ENCODE results near the gene POLD2. TPM values are rescaled to one million over a fixed set of nuclear protein-coding genes. Genes with fewer than 3 reads are reported as not detected.

The POLD2 gene
- polyA plus RNA-seq, 1 donor from 2014 or later, result 79.5 TPM

DNA sequence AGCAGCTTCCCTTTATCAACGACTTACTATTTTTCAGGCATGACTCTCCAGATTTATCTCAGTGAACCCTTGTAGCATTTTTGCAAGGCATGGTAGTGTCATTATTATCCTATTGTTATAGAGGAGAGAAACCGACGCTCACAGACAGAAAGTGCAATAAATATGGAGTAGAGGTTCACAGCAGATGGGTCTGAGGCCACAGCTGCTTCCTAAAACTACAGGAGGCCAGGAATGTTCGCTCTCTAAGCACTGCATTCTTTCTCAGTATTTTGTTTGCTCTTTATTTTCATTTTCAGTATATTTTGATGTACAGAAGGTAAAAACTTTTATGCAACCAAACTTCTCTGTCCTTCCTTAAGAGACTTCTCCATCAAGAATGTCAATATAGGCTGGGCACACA lies 23.7 kb downstream of the POLD2 start:
- no peaks in the 10 kb centered on the region for H4K20me1 ChIP-seq (ENCODE audit: insufficient read depth)
- no peak overlapping the region for H2AFZ ChIP-seq (ENCODE audit: low read depth, low read length)
- H3K4me2 ChIP-seq (ENCODE audit: low read length), result no peak overlapping the region
- no peaks in the 10 kb centered on the region for H3K79me2 ChIP-seq (replicated peaks; ENCODE audit: insufficient read depth, low read length)
- no peaks in the 10 kb centered on the region for H3K9me2 ChIP-seq (ENCODE audit: insufficient read depth, low read length)
- H3K9me3 ChIP-seq (ENCODE audit: low read length), result no peaks in the 10 kb centered on the region
- no peaks in the 10 kb centered on the region for H3K36me3 ChIP-seq (ENCODE audit: insufficient read depth, low read length)
- no peak overlapping the region for H3K4me3 ChIP-seq (ENCODE audit: low read length)
- TF ChIP-seq SMC3 (conservative IDR thresholded peaks at IDR 0.05; ENCODE audit: poor library complexity), result no peak
- no peak for TF ChIP-seq EP300 (conservative IDR thresholded peaks at IDR 0.05; ENCODE audit: poor library complexity, severe bottlenecking)
- TF ChIP-seq MXI1 (conservative IDR thresholded peaks at IDR 0.05; ENCODE audit: poor library complexity, severe bottlenecking), result no peak
- TF ChIP-seq POLR2AphosphoS5 (IDR thresholded peaks at IDR 0.05), result no peak
- TF ChIP-seq, protein P1, sequence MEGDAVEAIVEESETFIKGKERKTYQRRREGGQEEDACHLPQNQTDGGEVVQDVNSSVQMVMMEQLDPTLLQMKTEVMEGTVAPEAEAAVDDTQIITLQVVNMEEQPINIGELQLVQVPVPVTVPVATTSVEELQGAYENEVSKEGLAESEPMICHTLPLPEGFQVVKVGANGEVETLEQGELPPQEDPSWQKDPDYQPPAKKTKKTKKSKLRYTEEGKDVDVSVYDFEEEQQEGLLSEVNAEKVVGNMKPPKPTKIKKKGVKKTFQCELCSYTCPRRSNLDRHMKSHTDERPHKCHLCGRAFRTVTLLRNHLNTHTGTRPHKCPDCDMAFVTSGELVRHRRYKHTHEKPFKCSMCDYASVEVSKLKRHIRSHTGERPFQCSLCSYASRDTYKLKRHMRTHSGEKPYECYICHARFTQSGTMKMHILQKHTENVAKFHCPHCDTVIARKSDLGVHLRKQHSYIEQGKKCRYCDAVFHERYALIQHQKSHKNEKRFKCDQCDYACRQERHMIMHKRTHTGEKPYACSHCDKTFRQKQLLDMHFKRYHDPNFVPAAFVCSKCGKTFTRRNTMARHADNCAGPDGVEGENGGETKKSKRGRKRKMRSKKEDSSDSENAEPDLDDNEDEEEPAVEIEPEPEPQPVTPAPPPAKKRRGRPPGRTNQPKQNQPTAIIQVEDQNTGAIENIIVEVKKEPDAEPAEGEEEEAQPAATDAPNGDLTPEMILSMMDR (IDR thresholded peaks at IDR 0.05; ENCODE audit: poor library complexity, severe bottlenecking), result no peak
- no peak for TF ChIP-seq TAF1 (IDR thresholded peaks at IDR 0.05; ENCODE audit: low read depth)
- no peak for TF ChIP-seq EZH2 (IDR thresholded peaks at IDR 0.05; ENCODE audit: borderline replicate concordance, insufficient read depth, low read length, poor library complexity, severe bottlenecking)
- no peak for TF ChIP-seq RAD21 (conservative IDR thresholded peaks at IDR 0.05)
- TF ChIP-seq, protein P2, sequence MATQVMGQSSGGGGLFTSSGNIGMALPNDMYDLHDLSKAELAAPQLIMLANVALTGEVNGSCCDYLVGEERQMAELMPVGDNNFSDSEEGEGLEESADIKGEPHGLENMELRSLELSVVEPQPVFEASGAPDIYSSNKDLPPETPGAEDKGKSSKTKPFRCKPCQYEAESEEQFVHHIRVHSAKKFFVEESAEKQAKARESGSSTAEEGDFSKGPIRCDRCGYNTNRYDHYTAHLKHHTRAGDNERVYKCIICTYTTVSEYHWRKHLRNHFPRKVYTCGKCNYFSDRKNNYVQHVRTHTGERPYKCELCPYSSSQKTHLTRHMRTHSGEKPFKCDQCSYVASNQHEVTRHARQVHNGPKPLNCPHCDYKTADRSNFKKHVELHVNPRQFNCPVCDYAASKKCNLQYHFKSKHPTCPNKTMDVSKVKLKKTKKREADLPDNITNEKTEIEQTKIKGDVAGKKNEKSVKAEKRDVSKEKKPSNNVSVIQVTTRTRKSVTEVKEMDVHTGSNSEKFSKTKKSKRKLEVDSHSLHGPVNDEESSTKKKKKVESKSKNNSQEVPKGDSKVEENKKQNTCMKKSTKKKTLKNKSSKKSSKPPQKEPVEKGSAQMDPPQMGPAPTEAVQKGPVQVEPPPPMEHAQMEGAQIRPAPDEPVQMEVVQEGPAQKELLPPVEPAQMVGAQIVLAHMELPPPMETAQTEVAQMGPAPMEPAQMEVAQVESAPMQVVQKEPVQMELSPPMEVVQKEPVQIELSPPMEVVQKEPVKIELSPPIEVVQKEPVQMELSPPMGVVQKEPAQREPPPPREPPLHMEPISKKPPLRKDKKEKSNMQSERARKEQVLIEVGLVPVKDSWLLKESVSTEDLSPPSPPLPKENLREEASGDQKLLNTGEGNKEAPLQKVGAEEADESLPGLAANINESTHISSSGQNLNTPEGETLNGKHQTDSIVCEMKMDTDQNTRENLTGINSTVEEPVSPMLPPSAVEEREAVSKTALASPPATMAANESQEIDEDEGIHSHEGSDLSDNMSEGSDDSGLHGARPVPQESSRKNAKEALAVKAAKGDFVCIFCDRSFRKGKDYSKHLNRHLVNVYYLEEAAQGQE (IDR thresholded peaks at IDR 0.05; ENCODE audit: borderline replicate concordance), result no peak
- no peak overlapping the region for H3K27ac ChIP-seq (ENCODE audit: low read length)
- no peaks in the 10 kb centered on the region for H3F3A ChIP-seq (ENCODE audit: insufficient read depth, low read length, poor library complexity, severe bottlenecking)
- peaks cover 14% of the 10 kb centered on the region for H3K27me3 ChIP-seq (ENCODE audit: insufficient read depth, low read depth, low read length)
- H3K9ac ChIP-seq (ENCODE audit: low read length), result no peak overlapping the region

DNA sequence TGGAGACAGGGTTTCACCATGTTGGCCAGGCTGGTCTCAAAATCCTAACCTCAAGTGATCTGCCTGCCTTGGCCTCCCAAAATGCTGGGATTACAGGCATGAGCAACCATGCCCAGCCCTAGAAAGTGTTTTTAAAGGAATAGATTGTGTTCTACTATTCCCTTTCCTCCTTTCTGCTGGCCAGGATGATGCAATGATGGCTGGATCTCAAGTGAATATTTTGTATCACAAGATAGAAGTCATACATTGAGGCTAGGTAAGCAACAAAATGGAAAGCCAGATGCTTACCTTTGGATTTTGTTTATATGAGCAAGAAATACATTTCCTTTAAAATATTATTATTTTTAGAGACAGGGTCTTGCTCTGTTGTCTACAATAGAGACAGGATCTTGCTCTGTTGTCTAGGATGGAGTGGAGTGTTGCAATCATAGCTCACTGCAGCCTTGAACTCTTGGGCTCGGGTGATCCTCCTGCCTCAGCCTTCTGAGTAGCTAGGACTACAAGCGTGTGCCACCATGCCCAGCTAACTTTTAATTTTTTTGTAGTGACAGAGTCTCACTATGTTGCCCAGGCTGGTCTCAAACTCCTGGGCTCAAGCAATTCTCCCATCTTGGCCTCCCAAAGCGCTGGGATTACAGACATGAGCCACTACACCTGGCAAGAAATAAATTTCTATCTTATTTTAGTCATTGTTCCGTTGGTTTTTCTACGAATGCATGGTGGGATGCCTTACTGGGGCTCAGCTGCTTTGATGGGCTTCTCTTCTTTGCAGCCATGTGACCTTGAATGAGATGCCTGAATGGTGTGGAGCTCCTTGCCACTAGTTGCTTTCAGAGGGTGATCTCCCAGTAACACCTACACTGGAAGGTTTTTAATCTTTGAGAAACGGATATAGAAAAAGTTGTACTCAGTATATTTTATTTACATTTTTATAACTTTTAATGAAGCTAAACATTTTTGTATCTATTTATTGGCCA lies 25.0 kb downstream of the POLD2 start:
- H3K79me2 ChIP-seq (replicated peaks; ENCODE audit: insufficient read depth, low read length), result no peaks in the 10 kb centered on the region
- H3K36me3 ChIP-seq (ENCODE audit: insufficient read depth, low read length), result no peaks in the 10 kb centered on the region

More for the DNA sequence above, 25.0 kb downstream of the POLD2 start:
- Histone ChIP-seq H3K27ac (ENCODE audit: low read length) (no peak overlapping the region), H3K9ac (ENCODE audit: low read length) (no peak overlapping the region), H3K9me3 (ENCODE audit: low read length) (no peaks in the 10 kb centered on the region), H4K20me1 (ENCODE audit: insufficient read depth) (no peaks in the 10 kb centered on the region), H3K9me2 (ENCODE audit: insufficient read depth, low read length) (no peaks in the 10 kb centered on the region), H3K27me3 (ENCODE audit: insufficient read depth, low read depth, low read length) (peaks cover 4% of the 10 kb centered on the region), H2AFZ (ENCODE audit: low read depth, low read length) (no peak overlapping the region), H3K4me3 (ENCODE audit: low read length) (no peak overlapping the region), H3F3A (ENCODE audit: insufficient read depth, low read length, poor library complexity, severe bottlenecking) (no peaks in the 10 kb centered on the region), H3K4me2 (ENCODE audit: low read length) (no peak overlapping the region)
- TF ChIP-seq, protein P2 (IDR thresholded peaks at IDR 0.05; ENCODE audit: borderline replicate concordance), result no peak
- TF ChIP-seq RAD21 (conservative IDR thresholded peaks at IDR 0.05), result no peak
- TF ChIP-seq TAF1 (IDR thresholded peaks at IDR 0.05; ENCODE audit: low read depth), result no peak
- TF ChIP-seq MXI1 (conservative IDR thresholded peaks at IDR 0.05; ENCODE audit: poor library complexity, severe bottlenecking), result no peak
- no peak for TF ChIP-seq POLR2AphosphoS5 (IDR thresholded peaks at IDR 0.05)
- TF ChIP-seq, protein P1 (IDR thresholded peaks at IDR 0.05; ENCODE audit: poor library complexity, severe bottlenecking), result no peak
- TF ChIP-seq EP300 (conservative IDR thresholded peaks at IDR 0.05; ENCODE audit: poor library complexity, severe bottlenecking), result no peak
- no peak for TF ChIP-seq SMC3 (conservative IDR thresholded peaks at IDR 0.05; ENCODE audit: poor library complexity)
